Mucosa of rectum (tissue), 2 donors: ENCODE results near the gene CD34.

ENCODE experiments used
- H3K27ac ChIP-seq, 2 donors: one replicate each; pipeline ENCODE4 v1.7.0; 2013; ENCODE audit warnings: inconsistent platforms in 2 of 2, low read depth in 2 of 2, low read length in 2 of 2
- H3K27me3 ChIP-seq, 2 donors: one replicate each; pipeline ENCODE4 v1.7.0; 2013; ENCODE audit warnings: low read length in 2 of 2; ENCODE audit not compliant: control insufficient read depth in 2 of 2, insufficient read depth in 2 of 2
- H3K36me3 ChIP-seq, 2 donors: one replicate each; pipeline ENCODE4 v1.7.0; 2013; ENCODE audit warnings: low read length in 2 of 2; ENCODE audit not compliant: control insufficient read depth in 2 of 2, insufficient read depth in 2 of 2
- H3K4me1 ChIP-seq, 2 donors: one replicate each; pipeline ENCODE4 v1.7.0; 2013; ENCODE audit warnings: low read length in 2 of 2, mild to moderate bottlenecking in 1 of 2; ENCODE audit not compliant: control insufficient read depth in 2 of 2, insufficient read depth in 2 of 2
- H3K4me3 ChIP-seq, 2 donors: one replicate each; pipeline ENCODE4 v1.7.0; 2013; ENCODE audit warnings: low read length in 2 of 2
- H3K9ac ChIP-seq, 2 donors: one replicate each; pipeline ENCODE4 v1.7.0; 2013; ENCODE audit warnings: low read length in 2 of 2, low read depth in 1 of 2, mild to moderate bottlenecking in 1 of 2
- H3K9me3 ChIP-seq, 2 donors: one replicate each; pipeline ENCODE4 v1.7.0; 2013; ENCODE audit warnings: low read length in 2 of 2; ENCODE audit not compliant: control insufficient read depth in 2 of 2
- donor health status: healthy.
- donor health status: Normal muscosa, but diverticular disease.

CD34 gene

GRCh38 chr1:207868774-207869721, 41.9 kb downstream of the CD34 start:
- H3K9me3 ChIP-seq = no peaks in the 10 kb centered on the region
- H3K4me3 ChIP-seq = peak overlapping the region; percentile 78 to 82
- H3K4me1 ChIP-seq = peaks cover 28 to 58% of the 10 kb centered on the region in 2 donors
- no peaks in the 10 kb centered on the region for H3K27me3 ChIP-seq
- peak overlapping the region; percentile 82 to 93 for H3K9ac ChIP-seq
- H3K36me3 ChIP-seq = peaks cover 6 to 8% of the 10 kb centered on the region in 2 donors
- H3K27ac ChIP-seq = peak overlapping the region; percentile 82 to 87

DNA sequence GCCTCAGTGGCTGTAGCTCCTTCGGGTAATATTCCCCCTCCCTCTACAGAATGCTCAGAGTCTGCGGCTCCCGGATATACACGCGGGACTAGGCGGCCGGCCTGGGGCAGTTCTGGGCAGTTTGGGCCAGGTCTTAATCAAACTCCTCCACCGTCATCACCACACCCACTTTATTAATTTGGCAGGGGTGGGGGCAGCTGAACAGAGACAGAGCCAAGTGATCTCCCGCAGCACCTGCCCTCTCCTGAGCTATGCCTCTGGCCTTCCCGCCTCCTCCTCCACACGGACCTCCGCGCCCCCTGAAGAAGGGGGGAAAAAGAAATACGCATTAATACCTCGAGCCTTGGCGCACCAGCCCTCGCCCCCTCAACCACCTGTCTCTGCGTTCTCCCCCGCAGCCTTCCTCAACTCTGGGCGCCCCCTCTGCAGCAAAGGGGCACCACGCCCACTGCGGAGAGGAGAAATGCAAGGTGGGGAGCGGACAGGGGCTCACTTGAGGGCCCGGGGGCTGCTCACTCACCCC, 42.6 kb downstream of the CD34 start:
- H3K4me1 ChIP-seq = peaks cover 28 to 59% of the 10 kb centered on the region in 2 donors
- H3K36me3 ChIP-seq = peaks cover 6 to 12% of the 10 kb centered on the region in 2 donors
- peak overlapping the region; percentile 82 to 93 for H3K9ac ChIP-seq
- H3K27me3 ChIP-seq = no peaks in the 10 kb centered on the region
- H3K9me3 ChIP-seq = no peaks in the 10 kb centered on the region
- H3K4me3 ChIP-seq = peak overlapping the region; percentile 78 to 82
- peak overlapping the region; percentile 82 to 87 for H3K27ac ChIP-seq

GRCh38 chr1:207867136-207868109, 43.5 kb downstream of the CD34 start:
- peak overlapping the region; percentile 78 to 82 for H3K4me3 ChIP-seq
- peak overlapping the region; percentile 82 to 87 for H3K27ac ChIP-seq
- H3K27me3 ChIP-seq = no peaks in the 10 kb centered on the region
- H3K9ac ChIP-seq = peak overlapping the region; percentile 82 to 93
- peaks cover 28 to 61% of the 10 kb centered on the region in 2 donors for H3K4me1 ChIP-seq
- no peaks in the 10 kb centered on the region for H3K9me3 ChIP-seq
- peaks cover 6 to 16% of the 10 kb centered on the region in 2 donors for H3K36me3 ChIP-seq

GRCh38 chr1:207866471-207867135, 44.3 kb downstream of the CD34 start:
- Histone ChIP-seq H3K27me3 (no peaks in the 10 kb centered on the region), H3K27ac (peak overlapping the region; percentile 82 to 87), H3K4me3 (peak overlapping the region; percentile 78 to 82), H3K4me1 (peaks cover 31 to 61% of the 10 kb centered on the region in 2 donors), H3K36me3 (peaks cover 6 to 20% of the 10 kb centered on the region in 2 donors), H3K9ac (peak overlapping the region; percentile 82 to 93), H3K9me3 (no peaks in the 10 kb centered on the region)

DNA sequence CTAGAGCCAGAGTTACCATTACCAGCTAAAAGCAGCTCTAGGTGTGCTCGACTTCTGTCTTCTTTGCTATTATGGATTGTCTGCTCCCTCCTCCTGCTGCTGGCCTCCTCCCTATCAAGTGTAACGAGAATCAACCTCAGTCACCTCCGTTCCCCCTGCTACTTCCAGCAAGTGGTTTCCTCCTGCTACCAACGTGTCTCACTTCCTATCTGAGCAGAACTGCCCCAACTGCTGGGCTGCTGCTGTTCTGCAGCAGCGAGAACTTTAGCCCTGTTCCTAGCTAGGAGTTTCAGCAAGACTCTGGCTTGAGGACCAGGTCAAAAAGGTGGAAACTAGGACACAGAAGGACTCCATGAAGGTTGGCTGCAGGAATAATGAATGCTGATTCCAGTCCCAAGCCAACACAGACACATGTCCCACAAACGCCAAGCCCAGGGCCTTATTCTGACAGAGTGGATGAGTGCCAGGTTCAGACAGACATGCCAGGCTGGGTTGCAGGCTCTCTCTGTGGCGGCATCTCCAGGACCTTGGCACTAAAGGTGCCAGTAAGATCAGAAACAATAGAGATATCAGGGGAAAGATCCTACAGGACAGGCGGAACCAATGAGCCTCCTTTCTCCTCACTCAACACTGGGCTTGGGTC, 46.9 kb downstream of the CD34 start:
- Histone ChIP-seq H3K27me3 (no peaks in the 10 kb centered on the region), H3K4me3 (peak overlapping the region in 1 of 2 donors; percentile 11), H3K9ac (no peak overlapping the region), H3K9me3 (no peaks in the 10 kb centered on the region), H3K27ac (no peak overlapping the region), H3K4me1 (peaks cover 24 to 43% of the 10 kb centered on the region in 2 donors), H3K36me3 (peaks cover 11 to 25% of the 10 kb centered on the region in 2 donors)

- H3K9ac ChIP-seq = no peak overlapping the region
- H3K9me3 ChIP-seq = no peaks in the 10 kb centered on the region
- H3K4me3 ChIP-seq = no peak overlapping the region
- peaks cover 11 to 25% of the 10 kb centered on the region in 2 donors for H3K36me3 ChIP-seq
- H3K27me3 ChIP-seq = no peaks in the 10 kb centered on the region
- no peak overlapping the region for H3K27ac ChIP-seq
- peaks cover 17 to 32% of the 10 kb centered on the region in 2 donors for H3K4me1 ChIP-seq
These were observed 48.6 kb downstream of the CD34 start for GRCh38 chr1:207862241-207862787.

GRCh38 chr1:207861442-207862177, 49.3 kb downstream of the CD34 start:
- H3K36me3 ChIP-seq = peaks cover 11 to 25% of the 10 kb centered on the region in 2 donors
- no peaks in the 10 kb centered on the region for H3K27me3 ChIP-seq
- H3K9me3 ChIP-seq = no peaks in the 10 kb centered on the region
- peaks cover 12 to 24% of the 10 kb centered on the region in 2 donors for H3K4me1 ChIP-seq
- H3K27ac ChIP-seq = no peak overlapping the region
- H3K4me3 ChIP-seq = no peak overlapping the region
- no peak overlapping the region for H3K9ac ChIP-seq

- Histone ChIP-seq H3K4me1 (peaks cover 9 to 16% of the 10 kb centered on the region in 2 donors), H3K36me3 (peaks cover 8 to 20% of the 10 kb centered on the region in 2 donors), H3K27me3 (no peaks in the 10 kb centered on the region), H3K9ac (no peak overlapping the region), H3K27ac (no peak overlapping the region), H3K4me3 (no peak overlapping the region), H3K9me3 (no peaks in the 10 kb centered on the region)
These were observed 50.4 kb downstream of the CD34 start for GRCh38 chr1:207860531-207860930.
